Psoas muscle (tissue), 8 donors: ENCODE data around the gene TIMM17B. TPM values are rescaled to one million over a fixed set of nuclear protein-coding genes. Genes with fewer than 3 reads are reported as not detected.
A peak's percentile ranks its signal among the peaks of the same experiment; 100 is the strongest.

Source experiments
- ATAC-seq, 4 donors: fragments of 200-7000 bp; cut with Tn5 transposase; one replicate each; pipeline ENCODE4 v1.9.1; 2020; ENCODE audit warnings: moderate library complexity in 3 of 4, mild to moderate bottlenecking in 2 of 4
- DNase-seq, 2 donors: peaks; one replicate each; pipeline ENCODE4 v3.0.0-alpha.2; 2020
- H3K27ac ChIP-seq: fragments of 200-600 bp; one replicate; pipeline ENCODE4 v1.8.0; 2022
- H3K27me3 ChIP-seq, 3 donors: fragments of 200-600 bp in 1 of 3; one replicate each; pipeline versions ENCODE4 v1.6.1 to v1.8.0; 2013 to 2022; ENCODE audit warnings: low read length in 2 of 3, mild to moderate bottlenecking in 2 of 3, moderate library complexity in 1 of 3; ENCODE audit not compliant: insufficient read depth in 3 of 3
- H3K36me3 ChIP-seq, 2 donors: fragments of 200-600 bp in 1 of 2; one replicate each; pipeline versions ENCODE4 v1.6.1 to v1.8.0; 2013 to 2022; ENCODE audit warnings: low read depth in 1 of 2, mild to moderate bottlenecking in 1 of 2, moderate library complexity in 1 of 2; ENCODE audit not compliant: insufficient read depth in 1 of 2
- H3K4me1 ChIP-seq: fragments of 200-600 bp; one replicate; pipeline ENCODE4 v1.8.0; 2022
- H3K4me3 ChIP-seq: fragments of 200-600 bp; one replicate; pipeline ENCODE4 v1.8.0; 2022; ENCODE audit warnings: mild to moderate bottlenecking
- H3K9me3 ChIP-seq: fragments of 200-600 bp; one replicate; pipeline ENCODE4 v1.8.0; 2022
- CTCF ChIP-seq: fragments of 200-600 bp; IDR thresholded peaks from one replicate; pipeline ENCODE4 v1.8.0; 2022; ENCODE audit warnings: antibody characterized with exemption
- WGBS, 3 donors: extraction: QIAGEN DNeasy Blood & Tissue Kit; methylation state at CpG; one replicate each; pipeline versions ENCODE4 v1.1.6 to v1.1.7; 2013; 5-methylcytosine and 5-hydroxymethylcytosine counted together
- intact Hi-C, 2 donors: fragments of 100-400 bp; cut with DNase I; formaldehyde crosslinking; loops; one replicate each; pipeline versions ENCODE4 v1.11.0 to v1.14.2; 2022
- polyA plus RNA-seq, 3 donors: library from polyadenylated mRNA; stranded (reverse); fragments of 200-250 nt; gene quantifications; one replicate each; pipeline ENCODE4 v1.2.3, GENCODE V29; 2013
- total RNA-seq, 4 donors: library from RNA; stranded (reverse); fragmentation: NEBNext Ultra II Directional in 2 of 4; extraction: Animal tissue kit (Norgen Biotek cat#: 25700) in 2 of 4; gene quantifications; one replicate each; pipeline versions ENCODE4 v1.2.1 to v1.2.4, GENCODE V29; 2021 to 2023
- donor health status: healthy with polysubstance abuse.
- donor health status: DM: no; HTN: no; CAD: no; lungs with moderate emphysema.
- donor health status: Bipolar disorder and iron deficiency.
- donor health status: healthy.
- donor health status: DM: yes; HTN: yes; CAD: no.
- donor health status: DM: no; HTN: no; CAD: no.
- donor health status: DM: no; HTN: no; CAD: no.
- donor health status: DM: yes; HTN: yes; CAD: no.

Gene TIMM17B
- total and polyA plus RNA-seq, 7 donors, result 56.6 to 91.6 (median 72.3) TPM

GRCh38 chrX:48894891-48895290 lies 2.7 kb downstream of the TIMM17B start:
- ATAC-seq, result no peak
- no peak overlapping the region for H3K4me3 ChIP-seq
- 68 to 79% (median 69%) methylated on average over 6 of the region's 6 CpGs for WGBS, 3 donors
- H3K4me1 ChIP-seq, result peaks cover 7% of the 10 kb centered on the region
- H3K27ac ChIP-seq, result no peak overlapping the region
- no peak for DNase-seq
- intact Hi-C loops, result no loop called here
- no peak for TF ChIP-seq CTCF
- no peaks in the 10 kb centered on the region for H3K27me3 ChIP-seq
- no peaks in the 10 kb centered on the region for H3K9me3 ChIP-seq
- H3K36me3 ChIP-seq, result peaks cover 0 to 25% of the 10 kb centered on the region in 2 donors

GRCh38 chrX:48893556-48894348 lies 3.8 kb downstream of the TIMM17B start:
- 81 to 92% (median 89%) methylated on average over 12 to 16 of the region's 16 CpGs for WGBS, 3 donors
- Histone ChIP-seq H3K27me3 (no peaks in the 10 kb centered on the region), H3K27ac (no peak overlapping the region), H3K36me3 (peaks cover 0 to 25% of the 10 kb centered on the region in 2 donors), H3K9me3 (no peaks in the 10 kb centered on the region), H3K4me3 (no peak overlapping the region), H3K4me1 (peaks cover 7% of the 10 kb centered on the region)
- intact Hi-C loops, result no loop called here
- no peak for DNase-seq
- ATAC-seq, result no peak
- no peak for TF ChIP-seq CTCF

- Histone ChIP-seq H3K27ac (no peak overlapping the region), H3K4me1 (peaks cover 7% of the 10 kb centered on the region), H3K4me3 (no peak overlapping the region), H3K27me3 (no peaks in the 10 kb centered on the region), H3K9me3 (no peaks in the 10 kb centered on the region), H3K36me3 (peaks cover 0 to 25% of the 10 kb centered on the region in 2 donors)
- 63 to 84% (median 68%) methylated on average over 3 to 4 of the region's 4 CpGs for WGBS, 3 donors
- no peak for TF ChIP-seq CTCF
- ATAC-seq (no peak), DNase-seq (no peak)
- intact Hi-C loops, result no loop called here
Observed at GRCh38 chrX:48892896-48893295, 4.7 kb downstream of the TIMM17B start.

GRCh38 chrX:48891402-48892288 lies 5.9 kb downstream of the TIMM17B start:
- H3K36me3 ChIP-seq, result peaks cover 0 to 25% of the 10 kb centered on the region in 2 donors
- ATAC-seq, result peak; percentile 90 to 97 (median 94)
- peak; percentile 35 for TF ChIP-seq CTCF
- 2 to 29% (median 8%) methylated on average over 13 to 68 of the region's 68 CpGs for WGBS, 3 donors
- peak overlapping the region; percentile 76 for H3K4me3 ChIP-seq
- H3K9me3 ChIP-seq, result no peaks in the 10 kb centered on the region
- H3K27ac ChIP-seq, result peak overlapping the region; percentile 60
- DNase-seq, result peak; percentile 85 to 92
- H3K27me3 ChIP-seq, result no peaks in the 10 kb centered on the region
- H3K4me1 ChIP-seq, result peaks cover 7% of the 10 kb centered on the region
- intact Hi-C loops, result no loop called here
